GM19240 (cell line): ENCODE results near the gene SLC38A8.

ENCODE experiments used
- DNase-seq: peaks from one replicate; pipeline ENCODE4 v3.0.0; 2011; ENCODE audit warnings: low spot score; ENCODE audit not compliant: insufficient read length

The SLC38A8 gene

GRCh38 chr16:84000989-84001642, 41.5 kb downstream of the SLC38A8 start:
- DNase-seq, result no peak

GRCh38 chr16:83998091-83998490, 44.5 kb downstream of the SLC38A8 start:
- no peak for DNase-seq

DNA sequence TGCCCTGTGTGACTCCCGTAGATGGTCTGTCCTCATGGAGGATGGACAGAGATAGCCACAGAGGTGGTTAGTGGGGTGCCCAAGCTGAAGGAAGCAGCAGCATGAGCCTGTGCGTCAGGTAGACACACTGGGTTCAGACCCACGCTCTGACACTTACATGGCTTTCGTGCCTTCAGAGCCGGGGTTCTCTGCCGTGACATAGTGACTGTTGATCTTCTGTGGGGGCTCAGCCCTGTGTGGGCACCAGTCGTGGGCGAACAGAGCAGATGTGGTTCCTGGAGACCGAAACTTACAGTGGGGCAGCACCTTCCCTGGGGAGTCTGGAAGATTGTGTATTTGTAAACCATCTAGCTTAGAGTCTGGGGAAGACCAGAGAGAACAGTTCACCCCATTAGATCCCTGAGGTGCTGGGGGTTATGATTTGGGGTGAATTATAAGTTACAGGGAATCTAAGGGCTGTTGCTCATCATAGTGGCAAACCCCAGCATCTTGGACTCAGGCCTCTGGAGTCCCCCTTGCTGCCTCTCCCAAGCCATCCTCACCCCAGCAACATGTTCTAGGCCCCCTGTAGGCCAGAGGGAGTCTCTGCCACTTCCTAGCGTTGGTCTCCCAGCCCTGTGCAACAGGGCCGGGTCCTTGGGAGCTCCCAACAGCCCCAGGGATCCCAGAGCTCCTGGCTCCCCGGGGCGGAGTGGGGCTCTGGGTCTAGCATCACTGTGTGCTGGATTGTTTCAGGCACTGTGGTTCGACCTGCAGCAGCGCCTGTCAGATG, 45.9 kb downstream of the SLC38A8 start:
- no peak for DNase-seq

DNA sequence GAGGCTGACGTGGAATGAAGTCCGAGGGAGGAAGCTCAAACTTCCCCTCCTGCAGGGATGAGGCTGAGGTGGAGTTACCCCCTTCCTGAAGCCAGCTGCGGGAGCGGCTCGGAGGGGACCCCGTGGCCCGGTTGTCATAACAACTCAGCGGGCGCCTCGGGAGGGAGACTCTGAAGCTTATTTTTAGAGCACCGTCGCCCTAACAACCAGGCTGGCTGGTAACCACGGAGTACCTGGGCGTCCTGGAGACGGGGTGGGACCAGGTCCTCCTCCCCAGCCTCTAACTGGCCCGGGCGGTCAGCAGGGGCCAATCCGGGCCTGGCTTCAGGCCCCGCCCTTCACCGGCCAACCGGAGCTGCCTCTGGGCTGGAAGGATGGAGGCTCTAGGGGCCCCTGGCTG, 46.8 kb downstream of the SLC38A8 start:
- no peak for DNase-seq

DNA sequence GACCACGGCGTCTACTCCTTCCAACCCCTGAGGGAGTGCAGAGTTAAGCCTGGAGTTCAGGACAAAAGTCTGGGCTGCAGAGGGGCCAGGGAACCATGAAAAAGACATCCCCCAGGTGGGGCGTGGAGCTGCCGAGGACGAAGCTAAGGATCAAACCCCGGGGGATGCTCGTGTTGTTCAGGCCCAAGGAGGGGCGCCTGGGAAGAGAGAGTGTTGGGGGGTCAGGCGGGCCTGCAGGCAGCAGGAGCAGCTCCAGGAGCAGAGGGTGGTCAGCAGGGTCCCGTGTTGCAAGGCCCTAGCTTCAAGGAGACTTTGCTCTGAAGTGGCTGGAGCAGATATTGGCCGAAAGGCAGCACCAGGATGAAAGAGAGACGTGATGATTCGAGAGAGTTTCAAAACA, 47.9 kb downstream of the SLC38A8 start:
- DNase-seq, result no peak

DNA sequence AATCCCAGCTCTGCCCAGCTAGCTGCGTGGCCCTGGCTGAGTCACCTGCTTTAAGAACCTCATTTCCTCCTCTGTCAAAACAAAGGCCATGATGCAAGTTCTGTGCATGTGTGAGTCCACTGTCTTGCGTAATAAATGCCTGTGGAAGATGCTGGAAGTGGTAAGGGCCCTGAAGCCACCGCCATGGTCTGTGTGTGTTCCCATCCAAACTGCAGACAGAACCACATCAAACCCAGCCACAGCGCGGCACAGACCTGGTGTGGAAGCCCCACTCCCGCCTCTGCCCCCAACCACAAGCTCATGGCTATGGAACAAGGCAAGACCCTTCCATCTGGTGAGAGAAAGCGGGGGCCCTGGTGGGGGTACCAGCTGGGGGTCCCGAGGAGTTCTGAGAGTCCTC, 48.5 kb downstream of the SLC38A8 start:
- no peak for DNase-seq

DNA sequence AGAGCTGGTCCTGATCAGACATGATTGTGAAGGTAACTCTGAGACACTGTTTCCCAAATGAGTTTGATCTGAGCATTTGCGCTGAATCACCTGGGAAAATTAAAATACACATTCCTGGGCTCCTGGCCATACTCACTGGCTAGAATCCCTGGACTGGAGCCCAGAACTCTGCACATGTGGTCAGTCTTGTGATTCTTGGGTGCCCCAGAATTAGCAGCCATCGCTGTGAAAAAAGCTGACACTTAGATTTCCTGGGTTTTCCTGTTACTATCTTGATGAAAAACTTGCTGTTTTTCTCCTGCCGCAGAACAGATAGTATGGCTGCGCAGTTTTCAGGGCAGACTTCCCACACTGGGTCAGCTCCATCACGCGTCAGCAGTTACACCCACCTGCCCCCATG, 50.0 kb downstream of the SLC38A8 start:
- no peak for DNase-seq

GRCh38 chr16:83990492-83990891, 52.1 kb downstream of the SLC38A8 start:
- no peak for DNase-seq

GRCh38 chr16:83989300-83989699, 53.3 kb downstream of the SLC38A8 start:
- no peak for DNase-seq

- no peak for DNase-seq
Measured at GRCh38 chr16:83983491-83983890, 59.1 kb downstream of the SLC38A8 start.

DNA sequence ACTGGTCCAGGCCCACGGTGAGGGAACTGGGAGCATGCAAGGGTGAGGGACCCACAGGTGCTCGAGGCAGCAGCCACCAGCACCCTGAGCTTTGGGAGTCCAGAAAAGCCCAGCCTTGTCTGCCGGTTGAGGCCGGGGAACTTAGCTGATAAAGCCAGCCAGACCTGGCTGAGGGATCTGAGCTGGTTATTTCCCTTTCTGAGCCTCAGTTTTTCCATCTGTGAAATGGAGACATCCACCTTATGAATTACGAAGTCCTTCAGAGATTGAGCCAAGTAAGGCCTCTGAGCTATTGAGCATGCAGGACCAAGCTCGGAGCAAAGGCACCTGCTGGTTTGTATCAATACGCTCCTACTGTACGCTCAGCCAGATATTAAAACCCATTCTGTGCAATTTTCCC, 60.8 kb downstream of the SLC38A8 start:
- DNase-seq, result no peak

- no peak for DNase-seq
Measured at GRCh38 chr16:83980794-83981193, 61.8 kb downstream of the SLC38A8 start.

GRCh38 chr16:83979441-83979840, 63.2 kb downstream of the SLC38A8 start:
- no peak for DNase-seq

DNA sequence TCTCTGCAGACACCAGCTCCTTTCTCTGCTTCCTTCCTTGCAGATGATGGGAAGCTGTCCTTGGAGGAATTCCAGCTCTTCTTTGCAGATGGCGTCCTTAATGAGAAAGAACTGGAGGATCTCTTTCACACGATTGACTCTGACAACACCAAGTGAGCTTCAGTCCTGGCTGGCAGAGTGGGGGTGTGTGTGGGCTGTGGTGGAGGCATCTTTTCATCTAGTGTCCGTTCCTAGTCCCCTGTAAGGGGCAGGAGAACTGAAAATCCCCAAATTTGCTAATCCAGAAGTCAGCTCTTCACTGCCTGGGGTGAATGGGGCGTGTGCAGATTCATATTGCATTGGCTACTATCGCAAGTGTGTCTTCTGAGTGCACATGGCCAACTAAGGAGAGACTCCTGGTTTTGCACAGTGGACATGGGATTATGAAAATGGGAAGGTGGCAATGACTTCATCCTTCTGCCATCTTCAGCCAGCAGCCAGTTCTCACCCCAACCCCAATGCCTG, 64.1 kb downstream of the SLC38A8 start:
- DNase-seq, result no peak

DNA sequence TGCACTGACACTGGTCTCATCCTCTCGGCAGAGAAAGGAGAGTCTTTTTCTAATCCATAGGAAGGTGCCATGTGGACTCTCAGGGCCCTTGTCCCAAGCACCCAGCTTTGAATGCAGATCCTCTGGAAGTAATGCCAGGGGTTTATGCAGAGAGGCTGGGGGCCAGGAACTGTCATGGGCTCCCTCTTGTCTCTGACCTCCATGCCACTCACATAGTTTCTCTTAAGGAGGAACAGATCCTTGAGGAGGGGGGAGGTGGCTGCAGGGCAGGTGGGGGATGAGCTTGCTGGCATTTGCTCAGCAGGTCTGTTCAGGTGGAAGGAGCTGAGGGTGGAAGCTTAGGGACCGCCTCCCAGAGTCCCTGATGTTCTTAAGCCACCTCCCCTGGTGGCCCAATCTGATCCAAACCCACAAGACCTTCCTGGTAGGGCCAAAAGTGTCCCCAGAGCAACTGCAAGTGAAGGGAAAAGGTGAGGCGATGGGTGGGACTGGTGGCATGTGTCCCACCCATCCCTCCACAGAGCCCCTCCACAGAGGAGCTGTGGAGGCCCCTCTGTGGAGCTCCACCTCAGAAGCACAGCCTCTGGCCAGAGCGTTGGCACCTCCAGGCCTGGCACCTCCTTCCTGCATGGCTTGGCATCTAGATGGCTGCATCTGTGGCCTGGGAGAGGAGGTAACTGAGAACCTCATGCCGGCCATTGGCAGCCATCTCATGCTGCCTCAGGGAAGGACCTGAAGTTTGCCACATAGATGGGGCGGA, 65.4 kb downstream of the SLC38A8 start:
- no peak for DNase-seq

- no peak for DNase-seq
Measured at GRCh38 chr16:83975590-83976260, 66.9 kb downstream of the SLC38A8 start.

- no peak for DNase-seq
Measured at GRCh38 chr16:83974475-83974874, 68.1 kb downstream of the SLC38A8 start.

GRCh38 chr16:83973581-83974385, 68.8 kb downstream of the SLC38A8 start:
- no peak for DNase-seq

- DNase-seq, result no peak
Measured at GRCh38 chr16:83973077-83973476, 69.5 kb downstream of the SLC38A8 start.

GRCh38 chr16:83972256-83973008, 70.2 kb downstream of the SLC38A8 start:
- no peak for DNase-seq
